Thyroid gland (tissue), 4 donors: ENCODE data around the gene OGDHL. TPM values are rescaled to one million over a fixed set of nuclear protein-coding genes. Genes with fewer than 3 reads are reported as not detected.

Experiments used
- DNase-seq, 2 donors: peaks; one replicate each; pipeline ENCODE4 v3.0.0-alpha.2; 2019
- H3K27ac ChIP-seq, 3 donors: fragments of 200-600 bp; sonication (generic); 1 replicate in 2 of 3; 2 replicates in 1 of 3; pipeline ENCODE4 v1.5.1; 2016 to 2019; ENCODE audit warnings: mild to moderate bottlenecking in 1 of 3, moderate library complexity in 1 of 3
- H3K27me3 ChIP-seq: fragments of 200-600 bp; sonication (generic); one replicate; pipeline ENCODE4 v1.5.1; 2019
- H3K36me3 ChIP-seq, 2 donors: fragments of 200-600 bp; sonication (generic); one replicate each; pipeline ENCODE4 v1.5.1; 2016 to 2019
- H3K4me1 ChIP-seq, 2 donors: fragments of 200-600 bp; sonication (generic); one replicate each; pipeline ENCODE4 v1.5.1; 2017 to 2019
- H3K4me3 ChIP-seq, 3 donors: fragments of 200-600 bp; sonication (generic); replicated peaks in 1 of 3; 1 replicate in 2 of 3; 2 replicates in 1 of 3; pipeline ENCODE4 v1.5.1; 2016; ENCODE audit warnings: mild to moderate bottlenecking in 1 of 3
- H3K9me3 ChIP-seq: fragments of 200-600 bp; sonication (generic); one replicate; pipeline ENCODE4 v1.5.1; 2017
- POLR2A ChIP-seq, 2 donors: fragments of 450-650 bp; IDR thresholded peaks; one replicate each; pipeline ENCODE4 v1.6.1; 2017; ENCODE audit warnings: antibody characterized with exemption in 2 of 2, mild to moderate bottlenecking in 2 of 2, moderate library complexity in 1 of 2
- WGBS, 2 donors: methylation state at CpG; one replicate each; pipeline ENCODE4 v1.1.5; 2017; 5-methylcytosine and 5-hydroxymethylcytosine counted together
- intact Hi-C: fragments of 100-400 bp; cut with DNase I; formaldehyde crosslinking; loops from one replicate; pipeline ENCODE4 v1.15.1; 2023
- total RNA-seq, 4 donors: library from RNA; depleted of rRNA; stranded (reverse); fragments of >200 nt; gene quantifications; one replicate each; pipeline ENCODE4 v1.2.3, GENCODE V29; 2016
- TF ChIP-seq, protein P1 (sequence below), 6 experiments: fragments of 200-600 bp in 3 of 6; fragments of 450-650 bp in 3 of 6; sonication (generic) in 3 of 6; IDR thresholded peaks; one replicate each; pipeline ENCODE4 v1.5.1; 2016 to 2019; ENCODE audit warnings: antibody characterized with exemption in 6 of 6, mild to moderate bottlenecking in 2 of 6, inconsistent platforms in 1 of 6, moderate library complexity in 1 of 6

The OGDHL gene
- total RNA-seq, 4 donors from 2014 or later: 24.3 to 113 (median 70.0) TPM

DNA sequence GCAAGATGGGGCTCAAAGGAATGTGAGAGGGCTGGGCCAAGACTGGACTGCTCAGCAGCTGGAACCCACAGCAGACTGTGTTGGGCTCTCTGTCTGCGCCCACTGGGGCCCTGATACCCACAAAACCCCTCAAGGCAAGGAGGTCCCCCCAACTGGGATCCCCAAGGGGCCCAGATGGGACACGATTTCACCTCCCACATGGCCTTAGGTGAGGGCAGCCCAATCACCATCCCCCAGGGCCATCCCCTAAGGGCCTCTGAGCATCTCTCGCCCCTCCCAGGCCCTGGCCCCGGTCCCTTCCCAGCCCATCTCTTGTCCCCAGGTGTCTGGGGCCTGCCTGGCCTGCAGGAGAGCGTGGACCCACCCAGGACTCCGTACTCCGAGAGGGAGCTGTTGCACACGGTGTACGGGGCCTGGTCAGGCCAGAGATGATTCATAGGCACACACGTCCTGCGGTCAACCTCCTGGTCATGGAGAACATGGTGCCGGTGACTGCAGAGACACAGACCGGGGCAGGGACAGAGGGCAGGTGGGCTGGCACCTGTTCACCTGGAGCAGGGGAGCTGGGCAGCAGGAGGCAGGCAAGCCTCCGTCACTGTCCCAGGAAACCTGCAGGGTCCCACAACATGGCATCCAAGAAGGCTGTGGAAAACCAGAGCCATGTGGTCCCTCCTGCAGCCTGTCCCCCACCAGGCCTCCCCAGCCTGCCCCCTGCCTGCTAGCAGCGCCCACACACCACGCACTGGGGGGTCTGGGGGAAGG is 21.6 kb downstream of the OGDHL start:
- Histone ChIP-seq H3K9me3 (no peaks in the 10 kb centered on the region), H3K27me3 (no peaks in the 10 kb centered on the region), H3K27ac (no peak overlapping the region), H3K4me1 (no peaks in the 10 kb centered on the region), H3K36me3 (peaks cover 15 to 47% of the 10 kb centered on the region in 2 donors), H3K4me3 (no peak overlapping the region)
- WGBS, 2 donors: 85 to 89% methylated on average over 4 to 10 of the region's 16 CpGs
- DNase-seq: no peak
- TF ChIP-seq, protein P1, sequence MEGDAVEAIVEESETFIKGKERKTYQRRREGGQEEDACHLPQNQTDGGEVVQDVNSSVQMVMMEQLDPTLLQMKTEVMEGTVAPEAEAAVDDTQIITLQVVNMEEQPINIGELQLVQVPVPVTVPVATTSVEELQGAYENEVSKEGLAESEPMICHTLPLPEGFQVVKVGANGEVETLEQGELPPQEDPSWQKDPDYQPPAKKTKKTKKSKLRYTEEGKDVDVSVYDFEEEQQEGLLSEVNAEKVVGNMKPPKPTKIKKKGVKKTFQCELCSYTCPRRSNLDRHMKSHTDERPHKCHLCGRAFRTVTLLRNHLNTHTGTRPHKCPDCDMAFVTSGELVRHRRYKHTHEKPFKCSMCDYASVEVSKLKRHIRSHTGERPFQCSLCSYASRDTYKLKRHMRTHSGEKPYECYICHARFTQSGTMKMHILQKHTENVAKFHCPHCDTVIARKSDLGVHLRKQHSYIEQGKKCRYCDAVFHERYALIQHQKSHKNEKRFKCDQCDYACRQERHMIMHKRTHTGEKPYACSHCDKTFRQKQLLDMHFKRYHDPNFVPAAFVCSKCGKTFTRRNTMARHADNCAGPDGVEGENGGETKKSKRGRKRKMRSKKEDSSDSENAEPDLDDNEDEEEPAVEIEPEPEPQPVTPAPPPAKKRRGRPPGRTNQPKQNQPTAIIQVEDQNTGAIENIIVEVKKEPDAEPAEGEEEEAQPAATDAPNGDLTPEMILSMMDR (IDR thresholded peaks at IDR 0.05): no peak
- no peak for TF ChIP-seq POLR2A (IDR thresholded peaks at IDR 0.05)
- intact Hi-C loops: no loop called here

DNA sequence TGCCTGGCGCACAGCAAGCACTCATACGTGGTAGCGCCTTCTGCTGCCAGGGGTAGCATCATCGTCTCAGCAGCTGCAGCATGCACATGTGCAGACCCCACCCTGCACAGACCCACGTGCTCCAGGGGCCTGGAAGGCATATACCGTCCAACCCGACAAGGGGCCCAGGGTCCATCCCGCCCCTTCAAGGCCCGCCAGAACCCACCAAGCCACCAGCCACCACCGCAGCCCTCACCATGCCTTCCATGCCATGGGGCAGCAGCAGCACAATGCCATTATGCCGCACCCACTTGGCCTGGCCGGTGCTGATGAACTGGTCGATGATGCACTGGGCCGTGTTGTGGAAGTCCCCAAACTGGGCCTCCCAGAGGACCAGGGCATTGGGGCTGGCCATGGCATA is 22.7 kb downstream of the OGDHL start:
- peaks cover 15 to 45% of the 10 kb centered on the region in 2 donors for H3K36me3 ChIP-seq
- no peak for DNase-seq
- H3K4me3 ChIP-seq: no peak overlapping the region
- H3K27me3 ChIP-seq: no peaks in the 10 kb centered on the region
- H3K9me3 ChIP-seq: no peaks in the 10 kb centered on the region
- intact Hi-C loops: no loop called here
- H3K27ac ChIP-seq: no peak overlapping the region
- TF ChIP-seq, protein P1 (IDR thresholded peaks at IDR 0.05): no peak
- TF ChIP-seq POLR2A (IDR thresholded peaks at IDR 0.05): no peak
- no peaks in the 10 kb centered on the region for H3K4me1 ChIP-seq
- 78 to 85% methylated on average over 5 to 14 of the region's 14 CpGs for WGBS, 2 donors

DNA sequence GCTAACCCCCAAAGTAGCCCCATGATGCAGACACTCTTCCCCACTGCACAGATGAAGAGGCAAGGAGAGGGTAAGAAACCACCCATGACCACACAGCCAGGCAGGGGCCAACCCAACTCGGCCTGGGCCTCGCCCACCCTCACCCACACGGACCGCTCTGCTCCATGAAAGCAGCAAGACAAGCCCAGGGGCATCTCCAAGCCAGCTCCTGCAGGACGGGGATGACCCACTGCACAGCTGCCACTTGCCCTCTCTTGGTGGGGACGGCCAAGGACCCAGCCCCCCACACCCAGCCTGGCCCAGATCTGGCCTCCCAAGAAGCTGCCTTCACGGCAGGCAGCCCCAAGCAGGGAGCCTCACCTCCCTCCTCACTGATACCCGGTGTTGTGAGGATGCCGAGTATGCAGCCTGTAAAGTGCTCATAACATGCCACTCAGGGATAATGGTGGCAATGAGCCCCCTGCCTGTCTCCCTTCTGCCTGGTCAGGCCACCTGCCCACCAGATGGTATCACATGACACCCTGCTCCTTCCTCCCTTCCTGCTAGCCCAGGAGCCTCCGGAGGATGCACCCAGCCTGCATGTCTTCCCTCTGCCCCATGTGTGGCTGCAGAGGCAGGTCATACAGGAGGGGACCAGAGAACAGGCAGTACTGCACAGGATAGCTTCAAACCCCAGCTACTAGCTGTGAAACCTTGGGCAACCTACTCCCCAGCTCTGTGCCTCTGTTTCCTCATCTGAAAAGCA is 23.3 kb downstream of the OGDHL start:
- no peak for DNase-seq
- no peak overlapping the region for H3K27ac ChIP-seq
- TF ChIP-seq POLR2A (IDR thresholded peaks at IDR 0.05): no peak
- TF ChIP-seq, protein P1 (IDR thresholded peaks at IDR 0.05): no peak
- H3K9me3 ChIP-seq: no peaks in the 10 kb centered on the region
- H3K4me1 ChIP-seq: no peaks in the 10 kb centered on the region
- intact Hi-C loops: no loop called here
- H3K4me3 ChIP-seq: no peak overlapping the region
- peaks cover 15 to 41% of the 10 kb centered on the region in 2 donors for H3K36me3 ChIP-seq
- H3K27me3 ChIP-seq: no peaks in the 10 kb centered on the region
- 79 to 85% methylated on average over 7 to 9 of the region's 10 CpGs for WGBS, 2 donors

DNA sequence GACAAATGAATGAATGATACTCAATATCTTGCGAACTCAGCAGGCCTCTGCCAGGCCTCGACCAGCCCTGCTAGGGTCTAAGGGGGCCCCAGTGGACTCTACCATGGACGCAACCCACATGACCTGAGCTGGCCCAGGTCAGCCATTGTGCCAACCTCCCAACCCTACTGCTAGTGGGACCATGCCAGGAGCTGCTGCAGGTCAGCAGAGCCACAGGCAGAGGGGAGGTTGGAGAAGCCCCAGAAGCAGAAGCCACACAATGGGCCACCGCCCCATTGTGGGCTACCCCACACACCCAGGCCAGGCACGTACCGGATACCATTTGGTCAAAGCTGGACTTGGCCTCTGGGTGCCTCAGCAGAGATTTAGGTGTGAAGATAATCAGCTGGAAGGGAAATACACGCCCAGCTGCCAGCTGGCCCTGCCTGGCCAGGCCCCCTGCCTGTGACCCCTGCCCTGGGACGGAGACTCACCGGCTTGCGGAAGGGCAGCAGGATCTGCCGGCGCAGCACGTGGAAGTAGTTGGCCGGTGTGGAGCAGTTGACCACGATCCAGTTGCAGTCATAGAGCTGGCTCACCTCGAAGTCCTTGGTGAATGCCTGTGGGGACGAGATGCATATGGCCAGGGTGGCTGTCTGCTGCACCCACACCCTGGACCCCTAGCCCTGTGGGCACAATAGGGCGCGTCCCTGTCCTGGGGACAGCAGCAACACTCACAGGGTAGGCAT is 24.5 kb downstream of the OGDHL start:
- no peak for DNase-seq
- TF ChIP-seq POLR2A (IDR thresholded peaks at IDR 0.05): no peak
- TF ChIP-seq, protein P1 (IDR thresholded peaks at IDR 0.05): no peak
- no peaks in the 10 kb centered on the region for H3K9me3 ChIP-seq
- H3K27me3 ChIP-seq: no peaks in the 10 kb centered on the region
- H3K36me3 ChIP-seq: peaks cover 10 to 36% of the 10 kb centered on the region in 2 donors
- WGBS, 2 donors: 90 to 92% methylated on average over 11 to 18 of the region's 19 CpGs
- no peaks in the 10 kb centered on the region for H3K4me1 ChIP-seq
- H3K4me3 ChIP-seq: no peak overlapping the region
- intact Hi-C loops: no loop called here
- no peak overlapping the region for H3K27ac ChIP-seq
